ENCODE results near the gene SF3A2. TPM values are rescaled to one million over a fixed set of nuclear protein-coding genes. Genes with fewer than 3 reads are reported as not detected.

SF3A2 gene
- total and polyA plus RNA-seq, 8 donors: 25.0 to 64.0 (median 31.6) TPM

DNA sequence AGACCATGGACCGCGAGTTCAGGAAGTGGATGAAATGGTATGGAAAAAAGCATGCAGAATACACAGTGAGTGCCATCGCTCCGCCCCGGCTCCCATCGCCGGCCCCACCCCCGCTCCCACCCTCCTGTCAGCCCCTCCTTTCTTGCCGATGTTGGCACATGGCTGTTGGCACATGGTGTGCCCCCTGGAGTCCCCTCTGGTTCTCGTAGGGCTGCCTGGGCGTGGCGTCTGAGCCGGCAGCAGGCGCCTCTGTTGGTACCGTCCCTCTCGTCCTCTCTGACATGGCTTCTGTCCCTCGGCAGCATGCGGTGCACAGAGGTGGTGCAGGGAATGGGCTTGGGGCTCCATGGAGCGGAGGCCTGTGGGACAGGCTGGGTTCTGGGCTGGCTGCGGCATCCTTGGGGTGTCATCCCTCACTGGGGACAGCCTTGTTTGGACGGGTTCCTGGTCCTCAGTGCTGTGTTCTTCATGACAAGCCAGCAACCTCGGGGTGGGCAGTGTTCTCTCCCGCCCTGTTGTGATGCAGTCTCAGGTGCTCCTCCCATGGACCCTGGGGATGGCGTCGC lies 42.0 kb upstream of the SF3A2 start:
- no peak for ATAC-seq
- DNase-seq: no peak
- WGBS, 2 donors: 92 to 94% methylated on average over 25 of the region's 25 CpGs
- Histone ChIP-seq H3K9me3 (no peaks in the 10 kb centered on the region), H3K27me3 (no peaks in the 10 kb centered on the region), H3K4me3 (no peak overlapping the region), H3K4me1 (no peaks in the 10 kb centered on the region), H3K27ac (no peak overlapping the region), H3K36me3 (peaks cover 0 to 39% (median 8%) of the 10 kb centered on the region in 3 donors)
- FAIRE-seq: no peak
- intact Hi-C loops (cut with DNase I): no loop called here
- TF ChIP-seq, protein P1, sequence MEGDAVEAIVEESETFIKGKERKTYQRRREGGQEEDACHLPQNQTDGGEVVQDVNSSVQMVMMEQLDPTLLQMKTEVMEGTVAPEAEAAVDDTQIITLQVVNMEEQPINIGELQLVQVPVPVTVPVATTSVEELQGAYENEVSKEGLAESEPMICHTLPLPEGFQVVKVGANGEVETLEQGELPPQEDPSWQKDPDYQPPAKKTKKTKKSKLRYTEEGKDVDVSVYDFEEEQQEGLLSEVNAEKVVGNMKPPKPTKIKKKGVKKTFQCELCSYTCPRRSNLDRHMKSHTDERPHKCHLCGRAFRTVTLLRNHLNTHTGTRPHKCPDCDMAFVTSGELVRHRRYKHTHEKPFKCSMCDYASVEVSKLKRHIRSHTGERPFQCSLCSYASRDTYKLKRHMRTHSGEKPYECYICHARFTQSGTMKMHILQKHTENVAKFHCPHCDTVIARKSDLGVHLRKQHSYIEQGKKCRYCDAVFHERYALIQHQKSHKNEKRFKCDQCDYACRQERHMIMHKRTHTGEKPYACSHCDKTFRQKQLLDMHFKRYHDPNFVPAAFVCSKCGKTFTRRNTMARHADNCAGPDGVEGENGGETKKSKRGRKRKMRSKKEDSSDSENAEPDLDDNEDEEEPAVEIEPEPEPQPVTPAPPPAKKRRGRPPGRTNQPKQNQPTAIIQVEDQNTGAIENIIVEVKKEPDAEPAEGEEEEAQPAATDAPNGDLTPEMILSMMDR (IDR thresholded peaks at IDR 0.05): no peak

DNA sequence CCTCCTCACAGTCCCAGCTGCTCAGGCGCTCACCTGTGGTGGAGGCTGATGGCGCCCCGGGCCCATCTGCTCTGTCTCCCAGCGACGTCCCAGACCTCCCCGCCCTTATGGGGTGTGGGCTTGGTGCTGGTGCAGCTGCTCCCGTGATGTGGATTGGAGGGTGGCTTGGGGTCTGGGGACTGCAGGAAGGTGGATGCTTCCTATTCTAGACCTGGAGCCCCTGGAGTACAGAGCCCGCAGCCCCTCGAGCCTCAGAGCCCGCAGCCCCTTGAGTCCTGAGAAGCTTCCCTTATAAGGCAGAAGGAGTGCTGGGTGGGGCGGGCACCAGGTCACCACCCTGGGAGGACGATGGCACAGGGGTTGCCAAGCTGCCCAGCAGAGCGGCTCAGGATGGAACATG lies 41.3 kb upstream of the SF3A2 start:
- DNase-seq (peak in 1 of 6 donors; percentile 67), ATAC-seq (no peak), FAIRE-seq (no peak)
- WGBS, 2 donors: 92 to 93% methylated on average over 13 of the region's 13 CpGs
- H3K27me3 ChIP-seq: no peaks in the 10 kb centered on the region
- H3K4me1 ChIP-seq: no peaks in the 10 kb centered on the region
- no peak overlapping the region for H3K4me3 ChIP-seq
- H3K27ac ChIP-seq: no peak overlapping the region
- peaks cover 0 to 33% (median 8%) of the 10 kb centered on the region in 3 donors for H3K36me3 ChIP-seq
- TF ChIP-seq, protein P1 (IDR thresholded peaks at IDR 0.05): no peak
- H3K9me3 ChIP-seq: no peaks in the 10 kb centered on the region
- intact Hi-C loops (cut with DNase I): no loop called here

DNA sequence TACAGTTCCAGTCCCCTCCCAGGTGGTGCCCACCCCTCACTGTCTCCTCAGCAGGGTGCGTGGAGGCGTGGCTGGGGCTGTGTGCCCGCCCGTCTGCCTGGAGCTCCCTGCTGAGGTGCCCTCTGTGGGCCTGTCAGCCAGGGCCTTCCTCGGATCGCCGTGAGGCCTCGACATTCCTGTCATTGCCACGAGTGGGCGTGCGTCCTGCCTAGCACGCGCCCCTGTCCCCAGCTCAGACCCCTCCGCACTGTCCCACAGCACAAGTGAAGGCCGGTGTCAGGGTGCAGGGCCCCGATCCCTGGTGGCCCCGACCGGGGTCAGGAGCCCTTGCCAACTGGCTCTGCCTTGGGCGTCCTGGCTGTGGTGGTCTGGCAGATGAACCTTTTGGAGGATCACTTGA lies 40.7 kb upstream of the SF3A2 start:
- intact Hi-C loops (cut with DNase I): no loop called here
- TF ChIP-seq, protein P1 (IDR thresholded peaks at IDR 0.05): no peak
- no peak overlapping the region for H3K4me3 ChIP-seq
- ATAC-seq (no peak), FAIRE-seq (no peak), DNase-seq (peak in 1 of 6 donors; percentile 54)
- no peaks in the 10 kb centered on the region for H3K4me1 ChIP-seq
- peaks cover 0 to 33% (median 7%) of the 10 kb centered on the region in 3 donors for H3K36me3 ChIP-seq
- H3K9me3 ChIP-seq: no peaks in the 10 kb centered on the region
- no peaks in the 10 kb centered on the region for H3K27me3 ChIP-seq
- no peak overlapping the region for H3K27ac ChIP-seq
- WGBS, 2 donors: 95 to 96% methylated on average over 19 of the region's 19 CpGs

DNA sequence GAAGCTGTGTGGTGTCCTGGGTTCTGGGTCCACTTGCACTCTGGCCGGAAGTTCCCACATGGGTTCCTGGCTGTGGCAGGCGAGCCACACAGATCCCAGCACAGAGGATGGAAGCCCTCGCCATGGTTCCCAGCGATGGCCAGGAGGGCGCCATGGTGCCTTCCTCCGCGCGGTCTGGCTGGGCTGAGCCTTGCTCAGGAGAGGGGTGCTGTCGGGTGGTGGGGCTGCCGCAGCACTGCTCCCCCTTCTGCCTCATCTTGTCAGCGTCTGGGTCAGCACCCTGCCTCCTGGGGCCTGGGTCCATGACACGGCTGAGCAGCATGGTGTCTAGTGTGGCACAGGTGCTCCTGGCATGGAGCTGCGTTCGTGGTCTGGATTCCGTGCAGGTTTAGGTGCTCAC lies 39.4 kb upstream of the SF3A2 start:
- Histone ChIP-seq H3K4me3 (no peak overlapping the region), H3K27me3 (no peaks in the 10 kb centered on the region), H3K27ac (no peak overlapping the region), H3K36me3 (peaks cover 0 to 20% (median 0%) of the 10 kb centered on the region in 3 donors), H3K4me1 (no peaks in the 10 kb centered on the region), H3K9me3 (no peaks in the 10 kb centered on the region)
- TF ChIP-seq, protein P1 (IDR thresholded peaks at IDR 0.05): no peak
- FAIRE-seq (no peak), DNase-seq (peak in 1 of 6 donors; percentile 54), ATAC-seq (no peak)
- WGBS, 2 donors: 89 to 94% methylated on average over 15 of the region's 15 CpGs
- intact Hi-C loops (cut with DNase I): no loop called here

DNA sequence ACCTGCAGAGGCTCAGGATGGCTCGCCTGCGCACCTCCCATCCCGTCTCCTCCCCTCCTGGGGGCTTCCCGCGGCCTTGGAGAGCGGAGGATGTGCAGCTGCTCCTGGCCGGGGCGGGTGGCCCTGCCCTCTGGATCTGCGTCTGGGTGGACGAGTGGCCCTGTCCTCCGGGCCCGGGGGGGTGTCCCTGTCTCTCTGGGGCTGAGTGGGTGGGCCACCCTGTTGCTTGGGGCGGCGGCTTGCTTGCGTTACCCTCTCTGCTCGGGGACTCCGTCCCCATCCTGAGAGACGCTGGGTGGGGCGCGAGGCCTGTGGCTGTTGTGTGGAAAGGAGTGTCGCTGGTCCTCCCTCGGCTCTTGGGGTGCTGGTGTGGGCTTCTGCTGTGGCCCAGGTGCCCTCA lies 38.3 kb upstream of the SF3A2 start:
- FAIRE-seq: no peak
- TF ChIP-seq, protein P1 (IDR thresholded peaks at IDR 0.05): no peak
- no peak for ATAC-seq
- peaks cover 0 to 21% (median 0%) of the 10 kb centered on the region in 3 donors for H3K36me3 ChIP-seq
- intact Hi-C loops (cut with DNase I): no loop called here
- no peaks in the 10 kb centered on the region for H3K4me1 ChIP-seq
- H3K4me3 ChIP-seq: no peak overlapping the region
- 86% methylated on average over 18 to 22 of the region's 22 CpGs for WGBS, 2 donors
- H3K27ac ChIP-seq: no peak overlapping the region
- DNase-seq: peak in 1 of 6 donors; percentile 68
- no peaks in the 10 kb centered on the region for H3K9me3 ChIP-seq
- no peaks in the 10 kb centered on the region for H3K27me3 ChIP-seq

Measured in pancreas (tissue), 10 donors.